Naive thymus-derived CD4-positive, alpha-beta T cell (primary cell): ENCODE data around the gene USP4. TPM values are rescaled to one million over a fixed set of nuclear protein-coding genes. Genes with fewer than 3 reads are reported as not detected.
"Not testable (repeated sequence)": the region's sequence is repeated elsewhere in the genome, so short reads cannot be mapped to it uniquely, and the experiment has no call there.

Source experiments
- ATAC-seq: fragments of 150-1000 bp; cut with Tn5 transposase; 2 replicates; pipeline ENCODE4 v1.10.0; 2021; ENCODE audit warnings: mild to moderate bottlenecking, moderate library complexity
- CTCF ChIA-PET: fragments of 350-600 bp; sonication (Branson Sonifier 250); formaldehyde crosslinking; loops from one replicate; lab custom pipeline; 2021; ENCODE audit warnings: antibody characterized with exemption; lab: Charles Lee
- POLR2A ChIA-PET: fragments of 350-600 bp; sonication (Branson Sonifier 250); formaldehyde crosslinking; loops from one replicate; lab custom pipeline; 2021; ENCODE audit warnings: antibody characterized with exemption, inconsistent platforms; lab: Charles Lee
- DNase-seq, 9 donors: peaks; one replicate each; pipeline versions ENCODE4 v3.0.0 to v3.0.0-alpha.2; 2020 to 2022; ENCODE audit warnings: mixed read lengths in 1 of 9
- H3K27ac ChIP-seq: one replicate; pipeline ENCODE4 v1.7.0; 2013; ENCODE audit warnings: mild to moderate bottlenecking, low read depth, low read length, moderate library complexity
- H3K27me3 ChIP-seq, 2 donors: one replicate each; pipeline ENCODE4 v1.7.0; 2013; ENCODE audit warnings: low read length in 2 of 2, mild to moderate bottlenecking in 2 of 2, moderate library complexity in 2 of 2; ENCODE audit not compliant: control insufficient read depth in 2 of 2, insufficient read depth in 2 of 2
- H3K36me3 ChIP-seq, 3 experiments: 1 replicate in 2 of 3; 2 replicates in 1 of 3; pipeline ENCODE4 v1.7.0; 2013; ENCODE audit warnings: low read length in 3 of 3, mild to moderate bottlenecking in 3 of 3, moderate library complexity in 1 of 3; ENCODE audit not compliant: insufficient read depth in 3 of 3, control insufficient read depth in 2 of 3
- H3K4me1 ChIP-seq, 2 donors: one replicate each; pipeline ENCODE4 v1.7.0; 2013; ENCODE audit warnings: low read length in 2 of 2, mild to moderate bottlenecking in 2 of 2, moderate library complexity in 1 of 2; ENCODE audit not compliant: control insufficient read depth in 2 of 2, insufficient read depth in 2 of 2
- H3K4me3 ChIP-seq: 2 replicates; pipeline ENCODE4 v1.7.0; 2013; ENCODE audit warnings: mild to moderate bottlenecking, low read length
- H3K9me3 ChIP-seq, 3 experiments: 1 replicate in 2 of 3; 2 replicates in 1 of 3; pipeline ENCODE4 v1.7.0; 2013; ENCODE audit warnings: low read length in 3 of 3; ENCODE audit not compliant: control insufficient read depth in 2 of 3
- H3K27ac Mint-ChIP-seq, 9 donors: one replicate each; pipeline ENCODE4 v1.8.0; 2020 to 2022; ENCODE audit warnings: mixed read lengths in 9 of 9, mild to moderate bottlenecking in 8 of 9, moderate library complexity in 5 of 9, inconsistent platforms in 2 of 9
- H3K27me3 Mint-ChIP-seq, 5 donors: one replicate each; pipeline ENCODE4 v1.8.0; 2021 to 2022; ENCODE audit warnings: mixed read lengths in 5 of 5, mild to moderate bottlenecking in 1 of 5
- H3K36me3 Mint-ChIP-seq, 5 donors: one replicate each; pipeline ENCODE4 v1.8.0; 2020 to 2022; ENCODE audit warnings: mixed read lengths in 5 of 5, mild to moderate bottlenecking in 3 of 5, inconsistent platforms in 1 of 5
- H3K4me1 Mint-ChIP-seq, 7 donors: one replicate each; pipeline ENCODE4 v1.8.0; 2020 to 2022; ENCODE audit warnings: mixed read lengths in 7 of 7, mild to moderate bottlenecking in 3 of 7, inconsistent platforms in 1 of 7
- H3K4me3 Mint-ChIP-seq, 10 donors: one replicate each; pipeline ENCODE4 v1.8.0; 2020 to 2022; ENCODE audit warnings: mild to moderate bottlenecking in 10 of 10, mixed read lengths in 10 of 10, moderate library complexity in 6 of 10, inconsistent platforms in 2 of 10
- H3K9me3 Mint-ChIP-seq, 11 donors: one replicate each; pipeline ENCODE4 v1.8.0; 2020 to 2022; ENCODE audit warnings: mixed read lengths in 11 of 11, mild to moderate bottlenecking in 4 of 11, inconsistent platforms in 1 of 11, moderate library complexity in 1 of 11
- intact Hi-C, 2 donors: fragments of 100-400 bp; cut with micrococcal nuclease; formaldehyde crosslinking; loops; one replicate each; pipeline ENCODE4 v1.15.1; 2023
- polyA plus RNA-seq, 2 donors: library from polyadenylated mRNA; unstranded; fragments of 300-500 nt; fragmentation: Illumina TruSeq; gene quantifications; one replicate each; pipeline ENCODE4 v1.2.3, GENCODE V29; 2021
- total RNA-seq, 6 experiments: library from RNA in 5 of 6; stranded (reverse) in 5 of 6; gene quantifications; 1 replicate in 5 of 6; 2 replicates in 1 of 6; pipeline ENCODE4 v1.2.3 and lab custom pipeline; 2021 to 2026

USP4 gene
- total and polyA plus RNA-seq, 7 experiments from 2014 or later, result 54.6 to 135 (median 100) TPM

DNA sequence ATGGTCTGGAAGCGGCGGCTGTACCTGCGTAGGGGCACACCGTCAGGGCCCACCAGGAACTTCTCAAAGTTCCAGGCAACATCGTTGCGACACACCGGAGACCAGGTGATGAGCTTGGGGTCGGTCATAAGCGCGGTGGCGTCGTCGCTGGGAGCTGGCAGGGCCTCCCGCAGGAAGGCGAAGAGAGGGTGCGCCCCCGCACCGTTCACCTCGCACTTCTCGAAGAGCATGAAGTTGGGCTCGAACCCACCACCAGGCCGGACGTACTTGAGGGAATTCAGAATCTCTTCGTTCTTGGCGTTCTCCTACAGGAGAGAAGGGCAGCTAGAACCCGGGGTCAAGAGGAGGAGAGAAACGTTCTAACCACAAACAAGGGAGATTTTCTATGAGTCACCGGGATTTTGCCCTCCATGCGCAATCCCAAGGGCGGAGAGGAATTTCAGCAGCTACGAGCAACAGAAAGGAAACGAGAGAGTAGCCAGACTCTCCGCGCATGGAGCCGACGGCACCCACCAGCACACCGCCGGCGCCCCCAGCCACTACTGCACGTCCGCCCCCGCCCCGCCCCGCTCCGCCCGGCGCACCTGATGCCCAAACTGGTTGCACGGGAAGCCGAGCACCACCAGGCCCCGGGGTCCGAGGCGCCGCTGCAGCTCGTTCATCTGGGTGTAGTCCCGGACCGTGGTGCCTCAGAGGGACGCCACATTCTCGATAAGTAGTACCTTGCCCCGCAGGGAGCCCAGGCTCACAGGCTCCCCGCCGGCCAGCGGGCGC, 17.8 kb upstream of the USP4 start:
- Histone ChIP-seq H3K36me3 (peaks cover 5 to 35% (median 22%) of the 10 kb centered on the region in 3 experiments), H3K27ac (peak overlapping the region; percentile 81), H3K4me1 (peaks cover 17% of the 10 kb centered on the region in 2 donors), H3K4me3 (peak overlapping the region; percentile 85)
- H3K9me3 ChIP-seq, H3K27me3 Mint-ChIP-seq, H3K9me3 Mint-ChIP-seq, H3K27me3 ChIP-seq: not testable (repeated sequence)
- DNase-seq, result peak in 8 of 9 donors; percentile 32 to 65 (median 49)
- intact Hi-C loops, result loop anchor here (1.0 to 5.0 kb wide), 5 partner anchors 17 to 113 kb away; partner anchors contain the start of genes TCTA (in 2 of the 2), USP4 (in 2 of the 2), DAG1 (in 1 of the 2) and NICN1 (in 1 of the 2)
- peak; percentile 55 for ATAC-seq
- H3K27ac Mint-ChIP-seq, result peak overlapping the region; percentile 92 to 98 (median 95)
- H3K4me1 Mint-ChIP-seq, result peaks cover 9 to 39% (median 25%) of the 10 kb centered on the region in 7 donors
- H3K36me3 Mint-ChIP-seq, result peaks cover 3 to 38% (median 15%) of the 10 kb centered on the region in 5 donors
- POLR2A ChIA-PET, result interaction anchor here (0.9 to 6.7 kb wide), 5 partner anchors 12 to 72 kb away, joined by 3 to 80 read pairs (median 10); partner anchors contain the start of genes NICN1 and USP4
- H3K4me3 Mint-ChIP-seq, result peak overlapping the region; percentile 88 to 99 (median 92)
- CTCF ChIA-PET, result interaction anchor here (0.6 to 2.6 kb wide), 4 partner anchors 15 to 92 kb away, joined by 3 to 12 read pairs (median 3); partner anchors contain the start of gene USP4

GRCh38 chr3:49357095-49357442, 17.2 kb upstream of the USP4 start:
- peak overlapping the region; percentile 85 for H3K4me3 ChIP-seq
- not testable (repeated sequence) for H3K9me3 Mint-ChIP-seq, H3K9me3 ChIP-seq, H3K27me3 Mint-ChIP-seq, H3K27me3 ChIP-seq
- ChIA-PET POLR2A (interaction anchor here (0.9 to 6.7 kb wide), 5 partner anchors 12 to 72 kb away, joined by 3 to 80 read pairs (median 10); partner anchors contain the start of genes NICN1 and USP4), CTCF (interaction anchor here (0.6 to 2.6 kb wide), 3 partner anchors 15 to 37 kb away, joined by 3 to 12 read pairs (median 3); partner anchors contain the start of gene USP4)
- peak overlapping the region; percentile 92 to 98 (median 95) for H3K27ac Mint-ChIP-seq
- ATAC-seq (peak; percentile 30), DNase-seq (peak in 3 of 9 donors; percentile 30 to 57 (median 31))
- H3K4me1 Mint-ChIP-seq, result peaks cover 6 to 36% (median 25%) of the 10 kb centered on the region in 7 donors
- intact Hi-C loops, result loop anchor here in 1 of 2 donors (5.0 kb wide), 1 partner anchor 70 kb away; the partner anchor contains the start of gene NICN1
- peak overlapping the region; percentile 81 for H3K27ac ChIP-seq
- peaks cover 17% of the 10 kb centered on the region in 2 donors for H3K4me1 ChIP-seq
- H3K4me3 Mint-ChIP-seq, result peak overlapping the region; percentile 88 to 99 (median 92)
- peaks cover 0 to 30% (median 18%) of the 10 kb centered on the region in 3 experiments for H3K36me3 ChIP-seq
- peaks cover 0 to 34% (median 11%) of the 10 kb centered on the region in 5 donors for H3K36me3 Mint-ChIP-seq

GRCh38 chr3:49352890-49353421, 13.1 kb upstream of the USP4 start:
- Histone ChIP-seq H3K27me3 (no peaks in the 10 kb centered on the region), H3K9me3 (no peaks in the 10 kb centered on the region), H3K4me1 (peaks cover 7 to 8% of the 10 kb centered on the region in 2 donors), H3K27ac (no peak overlapping the region), H3K36me3 (peaks cover 0 to 3% (median 0%) of the 10 kb centered on the region in 3 experiments), H3K4me3 (no peak overlapping the region)
- H3K36me3 Mint-ChIP-seq, result peaks cover 0 to 18% (median 6%) of the 10 kb centered on the region in 5 donors
- no peak overlapping the region for H3K4me3 Mint-ChIP-seq
- peaks cover 0 to 1% (median 0%) of the 10 kb centered on the region in 11 donors for H3K9me3 Mint-ChIP-seq
- ATAC-seq, result no peak
- peak overlapping the region in 2 of 9 donors; percentile 12 to 13 for H3K27ac Mint-ChIP-seq
- no peaks in the 10 kb centered on the region for H3K27me3 Mint-ChIP-seq
- intact Hi-C loops, result no loop called here
- POLR2A ChIA-PET, result interaction anchor here (0.6 to 1.5 kb wide), 6 partner anchors 8 to 247 kb away, joined by 3 to 10 read pairs (median 4); partner anchors contain the start of gene USP4
- H3K4me1 Mint-ChIP-seq, result peaks cover 6 to 25% (median 17%) of the 10 kb centered on the region in 7 donors
- DNase-seq, result no peak
- CTCF ChIA-PET, result interaction anchor here (0.6 to 1.6 kb wide), 3 partner anchors 9 to 96 kb away, joined by 3 to 4 read pairs (median 3); partner anchors contain the start of gene USP4

DNA sequence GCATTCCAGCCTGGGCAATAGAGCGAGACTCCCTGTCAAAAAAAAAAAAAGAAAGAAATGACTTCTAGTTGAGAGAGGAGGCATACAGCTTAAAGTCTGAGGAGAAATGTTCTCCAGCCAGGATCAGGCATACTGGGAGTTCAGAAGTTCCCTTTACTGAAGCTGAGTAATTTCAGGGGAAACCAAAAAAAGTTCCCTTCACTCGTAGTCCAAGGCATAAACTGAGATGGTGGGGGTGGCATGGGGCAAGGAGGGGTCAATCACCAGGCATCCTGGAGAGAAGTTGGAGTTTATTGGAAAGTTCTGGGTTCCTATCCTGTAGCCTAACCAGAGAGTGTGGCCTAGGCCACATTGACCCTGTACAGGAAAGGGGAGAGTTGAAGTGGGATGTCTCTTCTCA, 12.4 kb upstream of the USP4 start:
- Histone ChIP-seq H3K4me1 (peaks cover 7 to 8% of the 10 kb centered on the region in 2 donors), H3K36me3 (peaks cover 0 to 3% (median 0%) of the 10 kb centered on the region in 3 experiments), H3K4me3 (no peak overlapping the region), H3K9me3 (no peaks in the 10 kb centered on the region), H3K27me3 (no peaks in the 10 kb centered on the region), H3K27ac (no peak overlapping the region)
- DNase-seq (no peak), ATAC-seq (no peak)
- Mint-ChIP-seq H3K27me3 (no peaks in the 10 kb centered on the region), H3K36me3 (peaks cover 0 to 14% (median 6%) of the 10 kb centered on the region in 5 donors), H3K4me1 (peaks cover 6 to 22% (median 14%) of the 10 kb centered on the region in 7 donors), H3K4me3 (no peak overlapping the region), H3K27ac (peak overlapping the region in 1 of 9 donors; percentile 22), H3K9me3 (peaks cover 0 to 1% (median 0%) of the 10 kb centered on the region in 11 donors)
- intact Hi-C loops, result no loop called here
- POLR2A ChIA-PET, result interaction anchor here (0.5 to 1.7 kb wide), 5 partner anchors 8 to 55 kb away, joined by 3 to 10 read pairs (median 3); partner anchors contain the start of gene USP4
- CTCF ChIA-PET, result interaction anchor here (1.6 kb wide), 1 partner anchor 12 kb away, joined by 4 read pairs; the partner anchor contains the start of gene USP4

GRCh38 chr3:49351521-49352011, 11.7 kb upstream of the USP4 start:
- Mint-ChIP-seq H3K4me1 (peaks cover 4 to 18% (median 13%) of the 10 kb centered on the region in 7 donors), H3K9me3 (peaks cover 0 to 1% (median 0%) of the 10 kb centered on the region in 11 donors), H3K36me3 (peaks cover 0 to 13% (median 6%) of the 10 kb centered on the region in 5 donors), H3K27me3 (no peaks in the 10 kb centered on the region), H3K4me3 (no peak overlapping the region), H3K27ac (peak overlapping the region in 2 of 9 donors; percentile 56 to 76)
- POLR2A ChIA-PET, result interaction anchor here (0.5 to 1.7 kb wide), 3 partner anchors 12 to 56 kb away, joined by 3 to 9 read pairs (median 4); partner anchors contain the start of gene USP4
- CTCF ChIA-PET, result interaction anchor here (1.6 kb wide), 1 partner anchor 11 kb away, joined by 4 read pairs; the partner anchor contains the start of gene USP4
- H3K36me3 ChIP-seq, result peaks cover 0 to 3% (median 0%) of the 10 kb centered on the region in 3 experiments
- H3K4me1 ChIP-seq, result peaks cover 4 to 5% of the 10 kb centered on the region in 2 donors
- no peak for DNase-seq
- ATAC-seq, result peak; percentile 52
- H3K9me3 ChIP-seq, result no peaks in the 10 kb centered on the region
- H3K27ac ChIP-seq, result no peak overlapping the region
- H3K27me3 ChIP-seq, result no peaks in the 10 kb centered on the region
- H3K4me3 ChIP-seq, result no peak overlapping the region
- intact Hi-C loops, result no loop called here
